Adrenal gland (tissue), 5 donors: ENCODE results near the gene HK2.

ENCODE experiments used
- CTCF ChIP-seq, 6 experiments: fragments of 450-650 bp in 4 of 6; fragments of 200-600 bp in 2 of 6; sonication (generic) in 1 of 6; IDR thresholded peaks; 1 replicate in 5 of 6; 2 replicates in 1 of 6; pipeline versions ENCODE4 v1.5.1 to v1.8.0; 2016 to 2021; ENCODE audit warnings: antibody characterized with exemption in 6 of 6, mild to moderate bottlenecking in 2 of 6, moderate library complexity in 1 of 6
- POLR2A ChIP-seq, 2 donors: fragments of 450-650 bp; IDR thresholded peaks; one replicate each; pipeline ENCODE4 v1.6.1; 2017; ENCODE audit warnings: antibody characterized with exemption in 2 of 2, mild to moderate bottlenecking in 2 of 2, moderate library complexity in 1 of 2
- donor health status: DM: no; HTN: no; CAD: no.

- TF ChIP-seq CTCF (IDR thresholded peaks at IDR 0.05), result no peak
- no peak for TF ChIP-seq POLR2A (IDR thresholded peaks at IDR 0.05)
Measured at GRCh38 chr2:74873012-74873665, 39.2 kb downstream of the HK2 start.
